Measurements from ENCODE around the gene ATP2C1.

ATP2C1 gene

DNA sequence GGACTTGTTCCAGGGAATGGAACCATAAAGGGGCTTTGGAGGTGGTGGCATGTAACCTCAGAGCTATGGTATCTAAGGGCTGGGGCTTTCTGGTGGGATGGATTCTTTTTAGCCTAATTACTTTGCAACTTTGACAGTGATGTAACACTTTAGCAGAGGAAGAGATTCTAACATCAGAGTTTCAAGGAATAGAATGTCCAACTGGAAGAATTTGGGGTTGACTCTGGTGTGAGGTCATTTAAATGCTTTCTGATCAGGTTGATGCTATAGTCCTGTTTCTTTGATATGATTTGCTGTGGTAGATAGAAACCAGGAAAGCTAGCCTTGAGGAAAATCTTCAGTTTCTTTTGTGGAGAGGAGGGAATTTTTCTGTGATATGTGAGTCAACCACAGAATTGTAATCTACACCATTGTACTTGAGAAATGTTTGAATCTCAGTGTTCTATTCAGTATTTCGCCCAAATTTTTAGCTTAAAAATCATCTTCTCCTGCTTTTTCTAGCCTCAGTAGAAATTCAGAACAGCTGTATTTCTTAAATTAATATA, 40.0 kb downstream of the ATP2C1 start:
- intact Hi-C loops (cut with DNase I), result no loop called here
- no peak for DNase-seq

DNA sequence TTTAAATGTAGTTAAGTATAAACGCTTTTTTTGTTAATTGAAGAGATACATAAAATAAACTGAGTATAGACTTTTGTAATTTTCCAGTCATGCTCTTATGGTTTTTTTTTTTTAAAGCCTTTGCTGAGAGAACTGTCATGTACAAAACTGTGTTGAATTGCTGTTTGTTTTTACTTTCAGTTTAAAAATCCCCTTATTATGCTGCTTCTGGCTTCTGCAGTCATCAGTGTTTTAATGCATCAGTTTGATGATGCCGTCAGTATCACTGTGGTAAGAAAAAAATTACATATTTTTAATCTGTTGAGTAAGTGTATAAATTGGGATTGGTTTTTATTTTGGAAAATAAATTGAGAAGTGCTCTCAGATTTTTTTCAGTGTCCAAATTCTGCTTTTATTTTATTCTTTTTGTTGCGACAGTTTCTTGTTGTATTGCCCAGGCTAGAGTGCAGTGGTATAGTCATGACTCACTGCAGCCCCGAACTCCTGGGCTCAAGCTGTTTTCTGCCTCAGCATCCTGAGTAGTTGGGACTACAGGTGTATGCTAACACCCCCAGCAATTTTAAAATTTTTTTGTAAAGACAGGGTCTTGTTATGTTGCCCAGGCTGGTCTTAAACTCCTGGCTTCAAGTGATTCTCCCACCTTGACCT, 40.7 kb downstream of the ATP2C1 start:
- no peak for DNase-seq
- intact Hi-C loops (cut with DNase I), result no loop called here

DNA sequence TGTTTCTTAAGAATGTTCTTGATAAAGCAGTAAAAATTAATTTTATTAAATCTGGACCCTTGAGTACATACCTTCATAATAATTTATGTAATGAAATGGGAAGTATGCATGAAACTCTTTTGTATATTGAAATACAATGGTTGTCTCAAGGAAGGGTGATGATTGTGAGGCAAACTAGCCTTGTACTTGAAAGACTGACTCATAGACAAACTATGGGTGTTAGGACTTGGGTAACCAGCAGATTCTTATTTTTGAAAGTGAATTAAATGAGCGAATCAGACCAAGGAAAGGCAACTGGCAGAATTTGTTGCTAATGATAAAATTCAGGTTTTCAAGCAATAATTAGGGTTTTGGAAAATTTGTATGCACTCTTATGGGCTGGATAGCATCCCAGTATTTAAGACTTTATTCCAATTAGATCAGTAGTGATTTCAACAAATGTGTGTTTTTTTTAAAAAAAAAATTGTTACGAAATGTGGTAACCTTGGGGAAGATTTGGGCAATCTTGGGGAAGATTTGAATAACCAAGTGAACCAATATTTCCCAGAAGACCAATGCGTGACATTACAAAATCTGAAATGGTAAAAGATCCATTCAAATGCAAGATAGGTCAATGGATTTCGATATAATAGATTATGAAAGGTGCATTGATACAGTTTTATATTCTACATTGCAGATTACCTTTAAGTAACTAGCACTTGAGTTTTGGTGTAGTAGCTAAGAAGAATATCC, 42.0 kb downstream of the ATP2C1 start:
- no peak for DNase-seq
- intact Hi-C loops (cut with DNase I), result no loop called here

DNA sequence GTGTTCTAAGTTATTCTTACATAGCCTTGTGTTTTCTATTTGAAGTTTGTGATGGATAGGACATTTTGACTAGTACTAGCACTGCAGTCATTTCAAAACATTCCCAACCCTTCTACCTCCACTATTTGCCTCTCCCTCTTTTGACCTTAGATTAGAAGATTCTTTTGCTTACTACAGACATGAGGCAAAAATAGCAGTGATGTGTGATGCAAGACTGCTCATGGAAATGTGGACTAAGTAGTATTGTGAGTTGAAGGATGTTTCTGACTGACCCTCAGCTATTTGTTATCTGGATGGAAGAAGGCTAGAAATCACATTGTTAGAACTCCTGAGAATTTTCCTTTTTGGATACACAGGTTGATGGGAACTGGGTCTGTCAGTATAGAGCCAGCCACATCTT, 45.9 kb downstream of the ATP2C1 start:
- DNase-seq, result no peak
- intact Hi-C loops (cut with DNase I), result no loop called here

DNA sequence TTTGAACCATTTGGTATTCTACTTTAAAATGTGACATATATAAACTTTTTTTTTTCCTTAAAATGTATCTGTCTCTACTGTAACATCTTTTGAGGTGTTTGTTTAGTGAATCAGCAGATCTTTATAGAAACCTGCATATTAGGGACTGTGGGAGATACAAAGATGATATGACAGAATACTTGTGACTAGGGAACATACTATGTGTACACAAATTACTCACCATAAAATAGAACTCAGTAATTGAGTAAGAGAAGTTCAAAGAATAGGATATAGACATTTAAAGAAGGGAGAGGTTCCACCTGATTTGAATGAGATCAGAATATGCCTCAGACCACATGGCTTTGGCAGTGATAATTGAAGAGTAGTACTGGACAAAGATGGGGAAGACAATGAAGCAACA, 47.9 kb downstream of the ATP2C1 start:
- no peak for DNase-seq
- intact Hi-C loops (cut with DNase I), result no loop called here

DNA sequence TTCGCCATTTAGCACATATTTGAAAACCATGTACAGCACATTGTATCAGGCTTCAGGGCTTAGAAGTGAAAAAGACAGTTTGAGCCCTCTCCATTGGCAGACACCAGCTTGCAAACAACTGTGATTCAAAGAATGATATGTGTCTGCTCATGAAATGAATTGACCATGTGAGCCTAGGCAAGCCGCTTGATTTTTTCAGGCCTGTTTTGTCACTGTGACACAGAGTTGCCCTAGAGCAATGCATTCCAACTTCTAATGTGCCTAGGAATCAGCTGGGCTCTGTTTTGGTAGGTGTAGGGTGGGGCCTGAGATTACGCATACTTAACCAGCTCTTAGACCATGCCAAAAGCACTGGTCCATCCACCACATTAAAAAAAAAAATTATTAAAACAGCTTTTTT, 53.0 kb downstream of the ATP2C1 start:
- intact Hi-C loops (cut with DNase I), result no loop called here
- no peak for DNase-seq

DNA sequence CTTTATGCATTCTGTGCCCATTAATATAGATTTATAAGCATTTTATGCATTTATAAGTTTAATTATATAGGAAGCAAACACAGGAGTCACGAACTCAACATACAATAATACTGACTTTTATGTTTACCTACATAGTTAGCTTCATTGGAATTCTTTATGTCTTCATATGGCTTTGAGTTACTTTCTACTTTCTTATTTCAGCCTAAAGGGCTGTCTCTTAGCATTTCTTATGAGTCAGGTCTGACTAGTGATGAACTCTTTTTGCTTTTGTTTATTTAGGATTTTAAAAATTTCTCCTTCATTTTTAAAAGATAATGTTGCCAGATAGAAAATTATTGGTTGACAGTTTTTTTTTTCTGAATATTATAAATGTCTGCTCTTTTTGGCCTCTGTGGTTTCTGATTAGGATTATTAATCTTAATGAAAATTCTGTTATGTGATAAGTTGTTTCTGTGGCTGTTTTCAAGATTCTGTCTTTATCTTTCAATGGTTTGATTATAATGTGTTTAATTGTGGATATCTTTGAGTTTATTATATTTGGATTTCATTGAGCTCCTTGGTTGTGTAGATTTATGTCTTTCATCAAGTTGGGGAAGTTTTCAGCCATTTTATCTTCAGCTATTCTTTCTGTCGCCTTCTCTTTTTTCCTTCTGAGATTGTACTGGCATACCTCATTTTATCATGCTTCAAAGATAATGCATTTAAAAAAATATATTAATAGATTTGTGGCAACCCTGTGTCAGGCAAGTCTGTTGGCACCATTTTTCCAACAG, 54.3 kb downstream of the ATP2C1 start:
- DNase-seq, result no peak
- intact Hi-C loops (cut with DNase I), result no loop called here

DNA sequence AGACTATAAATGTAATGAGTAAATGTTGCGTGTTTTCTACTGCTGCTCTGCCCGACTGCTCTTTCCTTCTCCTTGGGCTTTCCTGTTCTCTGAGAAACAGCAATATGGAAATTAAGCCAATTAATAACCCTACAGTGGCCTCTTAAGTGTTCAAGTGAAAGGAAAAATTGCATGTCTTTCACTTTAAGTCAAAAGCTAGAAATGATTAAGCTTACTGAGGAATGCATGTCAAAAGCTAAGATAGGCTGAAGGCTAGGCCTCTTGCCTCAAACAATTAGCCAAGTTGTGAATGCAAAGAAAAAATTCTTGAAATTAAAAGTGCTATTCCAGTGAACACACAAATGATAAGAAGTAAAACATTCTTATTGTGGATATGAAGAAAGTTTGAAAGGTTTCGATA, 55.0 kb downstream of the ATP2C1 start:
- intact Hi-C loops (cut with DNase I), result no loop called here
- DNase-seq, result no peak

DNA sequence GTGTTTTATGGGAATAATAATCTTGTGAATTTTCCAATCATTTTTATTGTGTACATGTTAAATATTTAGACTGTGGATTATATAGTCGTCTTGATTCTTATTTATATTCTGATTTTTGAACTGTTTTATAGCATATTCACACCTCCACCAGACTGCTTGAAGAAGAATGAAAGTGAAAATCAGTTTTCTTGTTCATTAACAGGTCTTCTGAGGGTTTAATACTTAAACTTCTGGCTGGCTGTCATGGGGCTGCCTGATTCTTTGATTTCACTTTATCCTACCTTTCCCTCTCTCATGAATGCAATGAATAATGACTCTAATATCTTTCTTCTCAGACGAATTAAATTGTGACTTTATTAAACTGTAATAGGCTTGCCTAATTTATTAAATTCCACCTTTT, 56.2 kb downstream of the ATP2C1 start:
- DNase-seq, result no peak
- intact Hi-C loops (cut with DNase I), result no loop called here

DNA sequence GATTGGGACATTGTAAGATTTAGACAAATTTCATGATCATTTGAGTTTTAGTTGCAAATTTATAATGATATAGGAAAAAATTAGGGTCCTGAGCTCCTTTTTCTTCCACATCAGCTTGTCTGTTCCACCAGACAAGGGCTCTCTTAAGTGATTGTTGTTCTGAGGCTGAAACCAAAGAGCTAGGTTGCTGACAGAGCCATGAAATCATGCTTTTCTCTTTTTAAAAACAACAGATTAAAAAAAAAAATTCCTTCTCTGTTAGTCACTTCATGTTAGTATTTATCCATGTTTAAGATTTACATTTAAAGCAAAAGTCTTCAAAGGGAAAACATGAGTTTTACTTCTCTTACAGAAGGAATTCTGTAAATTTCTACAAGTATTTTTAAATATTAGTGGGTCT, 56.8 kb downstream of the ATP2C1 start:
- intact Hi-C loops (cut with DNase I), result no loop called here
- no peak for DNase-seq

DNA sequence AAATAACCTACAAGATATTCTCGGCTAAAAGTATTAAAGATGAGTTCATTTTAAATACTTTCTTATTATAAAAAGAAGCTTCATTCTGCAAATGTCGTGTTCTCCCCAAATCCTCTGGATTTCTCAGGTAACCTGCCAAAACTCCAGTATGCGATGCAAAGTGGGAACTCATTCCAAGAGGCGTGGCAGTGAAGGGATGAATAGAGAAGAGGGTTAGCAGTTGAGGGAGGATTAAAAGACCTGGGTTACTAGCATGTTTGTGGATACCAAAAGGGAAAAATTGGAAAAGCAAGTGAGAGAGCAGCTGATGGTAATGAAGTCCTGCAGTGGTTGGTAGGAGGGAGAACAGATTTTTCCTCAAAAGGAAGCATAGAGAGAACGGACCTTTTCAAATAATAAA, 61.6 kb downstream of the ATP2C1 start:
- intact Hi-C loops (cut with DNase I), result no loop called here
- no peak for DNase-seq

DNA sequence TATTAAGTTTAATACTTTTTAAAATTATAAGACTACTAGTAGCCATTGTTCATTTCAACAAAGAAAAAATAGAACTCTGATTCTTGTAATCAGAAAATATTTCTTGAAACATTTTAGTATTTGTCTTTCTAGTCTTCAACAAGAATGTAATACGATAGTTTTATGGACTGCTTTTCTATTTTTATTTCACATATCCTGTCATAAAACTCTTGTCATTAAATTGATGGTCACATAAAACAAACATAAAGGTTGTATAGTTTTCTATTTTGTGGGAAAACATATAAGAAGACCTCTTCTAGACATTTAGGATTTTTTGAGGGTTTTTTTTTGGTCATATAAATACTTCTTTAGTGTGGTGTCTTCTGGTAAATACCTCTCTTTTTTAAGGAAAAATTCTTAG, 62.4 kb downstream of the ATP2C1 start:
- intact Hi-C loops (cut with DNase I), result no loop called here
- DNase-seq, result no peak

DNA sequence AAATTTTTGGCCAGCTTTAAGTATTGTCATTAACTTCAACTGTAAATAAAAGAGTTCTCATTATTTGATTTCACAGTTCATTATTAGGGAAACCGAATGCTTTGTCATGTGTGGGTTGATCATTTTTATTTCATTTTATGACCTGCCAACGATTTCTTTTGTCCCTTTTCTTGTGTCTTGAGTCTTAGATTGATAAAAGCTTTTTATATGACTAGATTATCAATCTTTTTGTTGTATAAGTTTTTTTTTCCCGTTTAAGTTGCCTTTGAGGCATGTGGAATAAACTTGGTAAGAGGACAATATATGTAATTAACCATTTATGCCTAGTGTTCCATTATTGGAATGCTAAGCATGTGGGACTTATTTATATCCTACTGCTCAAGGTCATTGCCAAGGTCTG, 62.8 kb downstream of the ATP2C1 start:
- intact Hi-C loops (cut with DNase I), result no loop called here

DNA sequence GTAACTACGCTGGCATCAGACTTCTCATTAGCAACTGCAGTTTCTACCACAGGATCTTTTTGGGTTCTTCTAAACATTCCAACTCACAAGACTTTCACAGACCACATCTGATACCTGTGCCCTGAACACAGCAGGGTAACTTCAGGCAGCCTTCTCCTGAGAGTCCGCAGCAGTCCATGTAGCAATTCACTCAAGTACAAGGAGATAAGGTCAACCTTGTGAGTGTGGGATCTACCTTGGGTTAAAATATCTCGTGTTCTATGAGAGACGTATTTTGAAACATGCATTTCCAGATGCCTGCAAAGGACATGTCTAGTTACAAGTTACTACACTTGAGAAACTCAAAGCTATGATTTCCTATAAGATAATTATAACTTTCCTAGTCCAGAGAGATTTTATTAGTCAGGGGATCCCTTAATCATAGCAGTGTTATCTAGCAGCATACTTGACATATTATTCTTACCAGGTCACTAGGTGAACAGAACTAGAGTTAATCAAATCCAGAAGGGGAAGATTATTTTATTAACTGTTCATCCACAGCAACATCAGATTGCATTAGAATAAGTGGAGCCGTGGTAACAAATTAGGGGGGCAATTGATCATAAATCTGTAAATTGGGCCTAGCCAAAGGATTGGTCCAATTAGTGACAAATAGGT, 66.4 kb downstream of the ATP2C1 start:
- DNase-seq, result peak in 1 of 10 donors; percentile 31
- intact Hi-C loops (cut with DNase I), result no loop called here

More for the DNA sequence above, 62.8 kb downstream of the ATP2C1 start:
- DNase-seq, result no peak

DNA sequence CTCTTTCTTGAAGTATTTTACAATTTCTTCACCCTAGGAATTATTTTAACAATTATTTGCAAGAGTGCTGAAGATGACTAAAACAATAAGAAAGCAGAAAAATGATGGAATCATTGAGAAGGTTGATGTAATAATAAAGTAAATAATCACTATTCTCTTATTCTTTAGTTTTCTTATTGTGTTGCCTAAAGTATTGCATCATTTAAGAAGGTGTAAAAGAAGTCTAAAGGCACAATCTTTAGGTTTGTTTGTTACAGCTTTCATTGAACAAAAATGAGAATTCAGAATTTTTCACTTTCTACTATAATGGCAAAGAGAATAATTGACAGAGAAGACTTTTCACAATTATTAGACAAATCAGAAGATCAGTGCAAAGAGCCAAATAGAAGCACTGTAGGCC, 67.6 kb downstream of the ATP2C1 start:
- intact Hi-C loops (cut with DNase I), result no loop called here
- no peak for DNase-seq

DNA sequence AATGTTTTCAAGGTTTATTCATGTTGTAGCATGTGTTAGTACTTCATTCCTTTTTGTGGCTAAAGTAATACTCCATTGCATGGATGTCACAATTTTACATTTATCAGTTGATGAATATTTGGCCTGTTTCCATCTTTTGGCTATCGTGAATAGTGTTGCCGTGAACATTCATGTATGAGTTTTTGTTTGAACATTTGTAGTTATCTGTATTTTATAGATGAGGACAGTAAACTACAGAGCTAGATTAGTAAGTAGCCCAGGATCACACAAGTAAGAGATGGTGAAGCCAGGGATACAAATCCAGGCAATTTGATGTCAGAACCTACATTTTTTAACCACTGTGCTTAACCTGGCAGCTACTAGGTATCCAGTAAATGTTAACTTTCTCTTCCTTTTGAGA, 69.6 kb downstream of the ATP2C1 start:
- DNase-seq, result no peak
- intact Hi-C loops (cut with DNase I), result no loop called here

DNA sequence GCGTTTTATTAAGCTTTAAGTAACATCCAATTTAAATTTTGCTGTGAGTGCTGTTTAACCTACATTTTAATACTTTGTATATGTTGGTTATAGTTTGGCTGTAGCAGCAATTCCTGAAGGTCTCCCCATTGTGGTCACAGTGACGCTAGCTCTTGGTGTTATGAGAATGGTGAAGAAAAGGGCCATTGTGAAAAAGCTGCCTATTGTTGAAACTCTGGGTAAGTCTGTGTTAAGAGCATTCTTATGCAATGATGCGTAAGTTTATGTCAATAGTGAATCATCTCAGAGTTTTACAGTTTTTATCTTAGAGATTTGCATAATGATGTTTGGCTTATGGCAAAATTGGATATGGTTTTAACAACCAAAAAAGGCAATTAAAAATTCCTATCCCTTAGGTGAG, 70.0 kb downstream of the ATP2C1 start:
- intact Hi-C loops (cut with DNase I), result no loop called here
- no peak for DNase-seq

DNA sequence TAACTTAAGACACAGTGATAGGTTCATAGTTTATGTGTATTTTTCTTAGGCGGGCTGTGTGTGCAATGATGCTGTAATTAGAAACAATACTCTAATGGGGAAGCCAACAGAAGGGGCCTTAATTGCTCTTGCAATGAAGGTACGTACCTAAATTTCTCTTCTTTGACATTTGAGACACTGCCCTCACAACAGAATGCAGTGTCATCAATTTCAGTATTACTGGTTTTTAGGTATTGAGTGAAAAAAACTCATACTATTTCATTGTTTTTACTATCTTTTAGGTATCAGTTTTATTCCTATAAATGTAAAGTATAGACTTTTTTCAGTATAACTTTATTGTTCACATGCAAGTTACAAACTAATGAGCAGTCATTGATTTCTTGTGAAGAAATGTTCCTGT, 73.4 kb downstream of the ATP2C1 start:
- no peak for DNase-seq
- intact Hi-C loops (cut with DNase I), result no loop called here

DNA sequence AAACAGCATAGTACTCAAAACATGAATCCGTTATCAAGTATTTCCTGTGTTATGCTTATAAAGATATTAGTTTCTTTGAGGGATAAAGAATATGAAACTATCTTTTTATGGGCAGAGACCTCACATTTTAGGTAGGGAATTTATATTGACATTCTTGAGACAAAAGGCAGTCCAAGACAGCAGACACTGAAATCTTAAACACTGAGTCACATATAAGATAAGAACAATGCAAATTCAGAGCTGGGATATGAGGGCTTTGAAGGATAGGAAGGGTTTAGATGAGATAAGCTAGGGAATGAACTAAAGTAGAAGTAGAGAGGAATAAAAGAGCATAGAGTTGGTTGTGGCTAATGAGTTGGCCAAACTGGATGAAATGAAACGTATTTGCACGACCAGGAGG, 74.3 kb downstream of the ATP2C1 start:
- DNase-seq, result no peak
- intact Hi-C loops (cut with DNase I), result no loop called here

DNA sequence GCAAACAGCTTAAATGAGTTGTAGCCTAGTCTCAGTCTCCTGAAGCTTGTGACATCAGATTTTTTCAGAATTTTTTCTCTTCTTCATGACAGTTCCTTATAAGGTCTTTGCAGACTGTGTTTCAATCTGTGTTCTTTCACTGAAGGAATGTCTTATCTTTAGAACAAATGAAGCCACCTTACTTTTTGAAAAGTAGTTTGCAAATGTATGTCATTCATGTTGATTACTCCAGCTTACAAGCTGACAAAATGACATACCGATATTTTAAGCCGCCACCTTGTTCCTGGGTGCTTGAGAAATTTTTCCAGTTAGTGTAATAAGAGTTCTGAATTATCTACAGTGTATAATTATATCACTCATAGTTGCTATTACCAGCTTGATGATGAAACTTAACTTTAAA, 75.7 kb downstream of the ATP2C1 start:
- intact Hi-C loops (cut with DNase I), result no loop called here
- DNase-seq, result no peak

DNA sequence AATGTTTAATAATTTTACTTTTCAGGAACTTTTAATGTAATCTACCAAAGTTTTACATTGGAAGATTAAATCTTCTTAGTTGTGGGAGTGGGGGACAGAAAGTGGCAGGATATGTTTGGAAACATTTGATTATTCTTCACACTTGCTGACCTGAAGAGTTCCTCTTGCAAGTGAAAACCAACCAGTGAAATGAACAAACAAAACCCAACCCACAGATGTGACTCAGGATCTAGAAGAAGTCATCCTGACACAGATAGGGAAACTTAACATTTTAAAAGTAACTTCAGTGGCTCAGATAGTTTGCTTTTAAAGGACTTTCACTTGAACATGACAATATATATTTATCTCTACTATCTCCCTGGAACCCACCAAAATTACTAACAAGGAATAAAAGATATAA, 77.3 kb downstream of the ATP2C1 start:
- no peak for DNase-seq
- intact Hi-C loops (cut with DNase I), result no loop called here

All from posterior cingulate gyrus (tissue), 11 donors.